DND-41 (cell line): ENCODE results near the gene ITFG1.

ENCODE experiments used
- CTCF ChIP-seq: IDR thresholded peaks from 2 replicates; pipeline ENCODE4 v1.5.1; 2012; ENCODE audit warnings: borderline replicate concordance, low read length, moderate library complexity, mild to moderate bottlenecking; ENCODE audit not compliant: poor library complexity, severe bottlenecking; ENCODE audit errors: extremely low read depth
- EZH2 ChIP-seq: IDR thresholded peaks from 3 replicates; pipeline ENCODE4 v1.6.1; 2012; ENCODE audit warnings: borderline replicate concordance, low read depth, mild to moderate bottlenecking, moderate library complexity, low read length, inconsistent platforms; ENCODE audit not compliant: severe bottlenecking

GRCh38 chr16:47490471-47490870, 29.6 kb upstream of the ITFG1 start:
- TF ChIP-seq CTCF (no peak), EZH2 (no peak)
